Measurements from ENCODE around the gene SKAP1.
"Not testable (repeated sequence)": the region's sequence is repeated elsewhere in the genome, so short reads cannot be mapped to it uniquely, and the experiment has no call there.

SKAP1 gene

DNA sequence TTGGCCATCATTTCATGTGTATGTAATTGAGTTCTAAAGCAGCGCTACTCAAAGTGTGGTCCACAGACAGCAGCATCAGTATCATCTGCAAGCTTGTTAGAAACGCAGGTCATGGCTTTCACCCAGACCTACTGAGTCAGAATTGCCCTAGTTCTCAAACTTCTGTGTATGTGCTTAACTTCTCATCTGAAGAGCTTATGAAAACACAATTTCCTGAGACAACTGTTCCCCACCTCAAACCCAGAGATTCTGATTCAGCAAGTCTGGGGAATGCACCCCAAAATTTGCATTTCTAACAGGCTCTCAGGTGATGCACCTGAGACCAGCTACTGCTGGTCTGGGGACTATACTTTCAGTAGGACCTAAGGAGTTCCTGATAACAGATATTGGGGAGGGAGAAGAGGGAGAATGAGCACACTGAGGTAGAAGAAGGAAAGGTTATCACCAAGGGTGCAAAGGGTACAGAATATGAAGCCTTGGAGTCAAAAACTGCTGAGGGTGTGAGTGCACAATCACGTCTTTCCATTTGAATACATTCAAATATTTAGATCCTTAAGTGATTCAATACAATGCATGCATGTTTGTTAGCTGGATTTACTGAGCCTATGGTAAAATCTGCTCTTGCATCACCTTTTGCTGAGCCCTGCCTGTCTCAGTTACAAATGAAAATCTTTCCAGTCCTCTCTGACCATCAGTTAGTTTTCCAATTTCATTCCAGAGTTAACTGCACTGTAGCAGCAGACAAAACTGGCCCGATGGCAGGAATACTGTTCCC is 29.2 kb upstream of the SKAP1 start:
- H3K27ac ChIP-seq = no peak overlapping the region
- TF ChIP-seq ZFX (IDR thresholded peaks at IDR 0.05; ENCODE audit: borderline replicate concordance) (no peak), CTCF (IDR thresholded peaks at IDR 0.05) (no peak)

GRCh38 chr17:48457080-48457836 is 27.2 kb upstream of the SKAP1 start:
- no peak overlapping the region for H3K27ac ChIP-seq

DNA sequence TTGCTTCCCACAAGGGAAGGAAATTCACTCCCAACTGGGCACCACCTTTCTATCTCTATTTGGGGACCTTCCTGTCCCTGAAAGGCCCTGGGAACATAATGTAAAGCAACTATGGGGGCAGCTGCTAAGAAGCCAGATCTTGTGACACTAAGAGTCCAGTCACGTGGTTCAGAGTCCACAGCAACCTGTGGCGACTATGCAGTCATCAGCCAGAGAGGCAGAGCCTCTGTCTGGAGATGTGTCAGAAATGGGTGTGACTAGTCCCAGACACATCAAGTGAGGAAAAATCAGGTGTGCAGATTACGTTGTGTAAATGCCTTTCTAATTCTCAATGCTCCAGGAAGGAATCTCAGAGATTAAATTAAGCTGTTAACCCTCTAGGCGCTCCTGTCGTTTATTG is 26.6 kb upstream of the SKAP1 start:
- no peak overlapping the region for H3K27ac ChIP-seq
- TF ChIP-seq ZFX (IDR thresholded peaks at IDR 0.05; ENCODE audit: borderline replicate concordance) = no peak
- TF ChIP-seq CTCF (IDR thresholded peaks at IDR 0.05) = no peak

More at GRCh38 chr17:48457080-48457836, 27.2 kb upstream of the SKAP1 start:
- TF ChIP-seq ZFX (IDR thresholded peaks at IDR 0.05; ENCODE audit: borderline replicate concordance) (no peak), CTCF (IDR thresholded peaks at IDR 0.05) (peak; percentile 98)

- no peak overlapping the region for H3K27ac ChIP-seq
- TF ChIP-seq ZFX (IDR thresholded peaks at IDR 0.05; ENCODE audit: borderline replicate concordance) (no peak), CTCF (IDR thresholded peaks at IDR 0.05) (no peak)
These were observed 25.8 kb upstream of the SKAP1 start for GRCh38 chr17:48455791-48456190.

GRCh38 chr17:48453447-48453846 is 23.4 kb upstream of the SKAP1 start:
- no peak for TF ChIP-seq CTCF (IDR thresholded peaks at IDR 0.05)
- TF ChIP-seq ZFX (IDR thresholded peaks at IDR 0.05; ENCODE audit: borderline replicate concordance) = no peak
- no peak overlapping the region for H3K27ac ChIP-seq

DNA sequence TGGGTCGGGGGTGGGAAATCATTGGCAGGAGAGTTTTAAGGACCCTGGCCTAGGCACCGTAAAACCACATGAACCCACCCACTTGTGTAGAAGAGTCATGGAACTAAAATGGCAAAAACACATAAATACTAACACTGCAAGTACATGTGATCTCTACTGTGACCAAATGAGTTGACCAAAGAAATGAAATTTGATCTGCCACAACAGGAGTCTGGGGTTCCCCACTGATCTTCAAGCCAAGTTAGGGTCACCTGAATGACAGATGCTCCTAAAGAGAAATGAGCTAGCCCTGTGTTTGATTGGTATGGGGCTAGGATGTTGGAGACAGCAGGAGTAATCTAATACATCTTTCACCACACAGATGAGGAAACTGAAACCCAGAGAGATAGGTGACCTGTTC is 21.5 kb upstream of the SKAP1 start:
- H3K27ac ChIP-seq = no peak overlapping the region
- no peak for TF ChIP-seq ZFX (IDR thresholded peaks at IDR 0.05; ENCODE audit: borderline replicate concordance)
- TF ChIP-seq CTCF (IDR thresholded peaks at IDR 0.05) = no peak

GRCh38 chr17:48449335-48449734 is 19.3 kb upstream of the SKAP1 start:
- H3K27ac ChIP-seq = not testable (repeated sequence)
